GM12873 (cell line): ENCODE results near the gene MYO3B.

Source experiments
- CTCF ChIP-seq: IDR thresholded peaks from 2 replicates; pipeline ENCODE4 v1.5.1; 2012; ENCODE audit warnings: low read depth, mild to moderate bottlenecking, moderate library complexity, low read length, control low read depth; ENCODE audit not compliant: insufficient read depth; ENCODE audit errors: missing control alignments

The MYO3B gene

DNA sequence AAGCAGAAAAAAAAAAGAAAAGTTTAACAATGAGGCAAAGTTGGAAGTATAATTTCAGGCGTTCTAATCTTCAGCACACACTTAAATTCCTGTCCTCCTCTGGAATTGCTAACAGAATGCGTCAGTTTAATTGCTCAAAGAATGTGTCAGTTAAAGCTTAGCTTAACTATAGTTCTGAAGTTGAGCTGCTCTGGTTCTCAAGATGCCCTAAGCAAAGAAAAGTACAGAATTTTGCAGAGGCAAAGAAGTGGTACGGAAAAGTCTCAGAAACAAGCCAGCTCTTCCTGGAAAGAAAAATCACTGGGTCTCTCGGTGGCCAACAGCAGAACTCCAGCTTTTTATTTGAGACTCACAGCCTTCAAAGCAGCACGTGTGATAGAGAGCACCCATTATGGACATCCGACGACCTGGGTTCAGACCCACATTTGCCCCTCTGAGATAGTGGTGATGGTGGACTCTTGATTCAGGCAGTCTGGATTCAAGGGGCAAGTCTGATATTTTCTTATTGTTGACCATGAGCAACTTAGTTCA is 22.2 kb upstream of the MYO3B start:
- TF ChIP-seq CTCF, result no peak

DNA sequence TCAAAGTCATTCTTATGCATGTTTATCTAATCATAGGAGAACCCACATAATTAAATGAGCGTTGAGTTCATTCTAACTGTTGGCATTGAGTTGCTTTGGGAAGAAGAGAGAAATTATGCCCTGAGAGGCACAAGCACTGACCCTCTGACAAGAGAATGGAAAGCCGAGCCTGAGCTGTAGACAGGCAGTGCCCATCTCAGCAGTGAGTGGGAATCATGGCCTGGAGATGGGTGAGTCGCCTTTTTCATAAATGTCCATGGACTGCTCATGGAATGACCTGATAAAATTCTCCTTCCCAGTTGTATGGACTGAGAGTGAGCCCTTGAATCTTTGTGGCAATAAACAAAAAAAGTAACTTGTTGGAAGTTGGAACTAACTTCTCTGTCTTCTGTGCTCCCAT is 21.4 kb upstream of the MYO3B start:
- no peak for TF ChIP-seq CTCF

- no peak for TF ChIP-seq CTCF
Observed at GRCh38 chr2:170157025-170157684, 20.8 kb upstream of the MYO3B start.

DNA sequence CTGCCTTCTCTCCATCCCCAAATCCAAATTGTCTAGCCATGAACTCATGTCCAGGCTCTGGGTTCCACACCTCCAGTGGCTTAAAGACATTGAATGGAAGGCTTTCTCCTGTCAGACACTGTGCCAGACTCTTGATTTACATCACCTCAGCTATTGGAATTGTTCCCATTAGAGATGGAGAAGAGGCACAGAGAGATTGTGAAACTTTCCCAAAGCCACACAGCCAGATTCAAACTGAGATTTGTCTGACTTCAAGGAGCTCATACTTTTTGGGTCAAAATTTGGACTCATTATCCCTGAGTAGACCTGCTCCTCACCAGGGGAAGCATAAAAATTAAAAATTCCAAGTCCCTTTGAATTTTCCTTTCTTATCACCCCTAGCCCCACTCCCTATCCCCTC is 18.9 kb upstream of the MYO3B start:
- TF ChIP-seq CTCF, result no peak

DNA sequence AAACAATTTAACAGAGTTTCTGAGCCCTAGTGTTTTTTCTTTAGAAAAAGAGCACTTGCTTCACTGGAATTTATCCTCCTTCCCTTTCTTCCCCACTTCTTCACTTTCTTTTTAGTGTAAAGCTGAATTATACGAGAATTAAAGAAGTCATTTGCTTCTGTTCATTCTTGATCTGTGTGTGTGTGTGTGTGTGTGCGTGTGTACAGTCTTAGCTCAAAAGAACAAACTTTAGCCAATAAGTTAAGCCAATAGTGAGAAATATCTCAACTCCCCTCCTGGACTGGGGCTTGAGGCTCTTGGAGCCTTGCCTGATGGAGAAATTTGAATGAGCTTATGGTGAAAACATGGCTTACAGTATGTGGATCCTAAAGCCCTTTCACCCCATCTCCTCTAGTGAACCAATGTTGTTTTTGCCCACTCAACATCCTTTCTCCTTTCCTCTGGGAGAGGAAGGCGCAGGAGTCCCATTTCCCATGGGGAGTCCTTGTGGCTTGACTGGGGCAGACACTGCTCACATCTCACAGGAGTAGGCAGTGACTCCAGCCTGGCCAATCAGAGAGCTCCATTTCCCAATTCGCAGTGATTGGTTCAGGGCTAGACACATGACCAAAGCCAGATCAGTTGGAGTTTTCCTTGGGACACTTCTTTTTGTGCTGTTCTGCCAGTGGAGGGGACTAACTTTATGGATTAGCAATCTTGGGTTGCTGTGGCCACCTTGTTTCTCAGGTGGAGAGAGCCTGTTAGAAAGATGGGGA is 16.3 kb upstream of the MYO3B start:
- TF ChIP-seq CTCF, result no peak

DNA sequence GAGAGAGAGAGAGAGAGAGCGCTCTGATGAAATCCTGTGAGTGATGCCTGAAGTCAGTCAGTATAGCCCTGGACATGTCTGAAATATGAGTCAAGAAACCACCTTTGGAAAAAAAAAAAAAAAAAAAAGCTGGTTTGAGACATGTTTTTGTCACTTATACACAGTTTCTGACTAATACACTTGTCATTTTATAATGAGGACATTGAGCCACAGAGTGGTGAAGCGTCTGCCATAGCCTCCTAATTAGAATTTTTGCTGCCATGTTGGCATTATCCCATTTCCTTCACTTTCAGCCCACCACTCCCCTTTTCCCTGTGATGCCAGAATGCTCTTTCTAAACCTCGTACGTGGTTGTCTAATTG is 15.7 kb upstream of the MYO3B start:
- no peak for TF ChIP-seq CTCF

GRCh38 chr2:170163411-170164065 is 14.4 kb upstream of the MYO3B start:
- no peak for TF ChIP-seq CTCF
